Brain microvascular endothelial cell (primary cell): ENCODE results near the gene DEFB125.

ENCODE experiments used
- DNase-seq: peaks from one replicate; pipeline ENCODE4 v3.0.0-alpha.2; 2020
- H3K27ac ChIP-seq: fragments of 250-450 bp; sonication (Bioruptor Pico); 2 replicates; pipeline ENCODE4 v1.5.1; 2020; ENCODE audit warnings: mild to moderate bottlenecking, moderate library complexity
- H3K27me3 ChIP-seq: fragments of 250-450 bp; sonication (Bioruptor Pico); replicated peaks from 2 replicates; pipeline ENCODE4 v1.5.1; 2020; ENCODE audit warnings: mild to moderate bottlenecking
- H3K36me3 ChIP-seq: fragments of 250-450 bp; sonication (Bioruptor Pico); replicated peaks from 2 replicates; pipeline ENCODE4 v1.5.1; 2020; ENCODE audit warnings: mild to moderate bottlenecking
- H3K4me3 ChIP-seq: 2 replicates; pipeline ENCODE4 v1.5.1; 2011; ENCODE audit warnings: low read depth, mild to moderate bottlenecking, control low read depth, low read length, moderate library complexity
- in situ Hi-C: cut with HindIII; loops from 2 replicates; pipeline ENCODE4 v1.10.0; 2017; ENCODE audit warnings: low sequenced_read_pairs, low pct_ligation_motif_present
- TF ChIP-seq, protein P1 (sequence below): IDR thresholded peaks from 2 replicates; pipeline ENCODE4 v1.5.1; 2011; ENCODE audit warnings: low read depth, mild to moderate bottlenecking, moderate library complexity, low read length, control low read depth, inconsistent platforms; ENCODE audit errors: missing control alignments

The DEFB125 gene

DNA sequence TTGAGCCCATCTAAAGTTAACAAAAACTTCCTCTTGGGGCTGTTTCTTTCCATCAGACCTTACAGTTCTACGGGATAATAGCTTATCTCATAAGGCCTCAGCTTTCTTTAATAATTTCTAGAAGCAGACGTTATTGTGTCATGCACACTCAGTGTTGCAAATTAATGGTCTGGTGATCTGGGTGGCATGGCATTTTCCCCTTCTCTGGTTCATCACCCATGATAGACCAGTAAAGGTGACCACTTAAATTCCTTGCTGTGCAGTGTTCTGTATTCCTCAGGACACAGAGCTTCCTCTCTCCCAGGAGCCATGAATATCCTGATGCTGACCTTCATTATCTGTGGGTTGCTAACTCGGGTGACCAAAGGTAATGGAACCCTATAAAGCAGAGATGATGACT lies at the start of gene DEFB125:
Gene DEFB125 (plus strand): TSS at position 272 of the 400 bp plus-strand sequence. CDS start 38 bp downstream, at position 310.
- no peaks in the 10 kb centered on the region for H3K27me3 ChIP-seq
- in situ Hi-C loops = no loop called here
- H3K27ac ChIP-seq = no peak within 1 kb of the TSS
- TF ChIP-seq, protein P1, sequence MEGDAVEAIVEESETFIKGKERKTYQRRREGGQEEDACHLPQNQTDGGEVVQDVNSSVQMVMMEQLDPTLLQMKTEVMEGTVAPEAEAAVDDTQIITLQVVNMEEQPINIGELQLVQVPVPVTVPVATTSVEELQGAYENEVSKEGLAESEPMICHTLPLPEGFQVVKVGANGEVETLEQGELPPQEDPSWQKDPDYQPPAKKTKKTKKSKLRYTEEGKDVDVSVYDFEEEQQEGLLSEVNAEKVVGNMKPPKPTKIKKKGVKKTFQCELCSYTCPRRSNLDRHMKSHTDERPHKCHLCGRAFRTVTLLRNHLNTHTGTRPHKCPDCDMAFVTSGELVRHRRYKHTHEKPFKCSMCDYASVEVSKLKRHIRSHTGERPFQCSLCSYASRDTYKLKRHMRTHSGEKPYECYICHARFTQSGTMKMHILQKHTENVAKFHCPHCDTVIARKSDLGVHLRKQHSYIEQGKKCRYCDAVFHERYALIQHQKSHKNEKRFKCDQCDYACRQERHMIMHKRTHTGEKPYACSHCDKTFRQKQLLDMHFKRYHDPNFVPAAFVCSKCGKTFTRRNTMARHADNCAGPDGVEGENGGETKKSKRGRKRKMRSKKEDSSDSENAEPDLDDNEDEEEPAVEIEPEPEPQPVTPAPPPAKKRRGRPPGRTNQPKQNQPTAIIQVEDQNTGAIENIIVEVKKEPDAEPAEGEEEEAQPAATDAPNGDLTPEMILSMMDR = no peak
- no peak within 1 kb of the TSS for H3K4me3 ChIP-seq
- DNase-seq = no peak
- no peaks in the 10 kb centered on the region for H3K36me3 ChIP-seq

GRCh38 chr20:60035-60918 lies 27.2 kb upstream of the DEFB125 start:
- in situ Hi-C loops = no loop called here
- Histone ChIP-seq H3K36me3 (no peaks in the 10 kb centered on the region), H3K4me3 (no peak overlapping the region), H3K27me3 (no peaks in the 10 kb centered on the region), H3K27ac (no peak overlapping the region)
- TF ChIP-seq, protein P1 = no peak
- no peak for DNase-seq

- H3K27ac ChIP-seq = no peak overlapping the region
- in situ Hi-C loops = no loop called here
- H3K27me3 ChIP-seq = no peaks in the 10 kb centered on the region
- no peaks in the 10 kb centered on the region for H3K36me3 ChIP-seq
- TF ChIP-seq, protein P1 = no peak
- no peak for DNase-seq
- H3K4me3 ChIP-seq = no peak overlapping the region
These were observed 26.2 kb upstream of the DEFB125 start for GRCh38 chr20:61230-61629.

DNA sequence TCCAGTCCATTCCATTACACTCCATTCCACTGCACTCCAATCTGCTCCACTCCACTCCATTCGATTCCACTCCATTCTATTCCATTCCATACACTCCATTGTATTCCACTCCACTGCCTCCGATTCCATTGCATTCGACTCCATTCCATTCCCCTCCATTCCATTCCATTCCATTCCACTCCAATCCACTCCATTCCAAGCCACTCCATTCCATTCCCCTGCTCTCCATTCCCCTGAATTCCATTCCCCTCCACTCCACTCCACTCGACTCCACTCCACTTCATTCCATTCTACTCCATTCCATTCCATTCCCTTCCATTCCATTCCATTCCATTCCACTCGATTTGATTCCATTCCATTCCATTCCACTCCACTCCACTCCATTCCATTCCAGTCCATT lies 25.7 kb upstream of the DEFB125 start:
- no peak overlapping the region for H3K4me3 ChIP-seq
- TF ChIP-seq, protein P1 = no peak
- in situ Hi-C loops = no loop called here
- H3K27me3 ChIP-seq = no peaks in the 10 kb centered on the region
- no peak overlapping the region for H3K27ac ChIP-seq
- no peak for DNase-seq
- H3K36me3 ChIP-seq = no peaks in the 10 kb centered on the region

DNA sequence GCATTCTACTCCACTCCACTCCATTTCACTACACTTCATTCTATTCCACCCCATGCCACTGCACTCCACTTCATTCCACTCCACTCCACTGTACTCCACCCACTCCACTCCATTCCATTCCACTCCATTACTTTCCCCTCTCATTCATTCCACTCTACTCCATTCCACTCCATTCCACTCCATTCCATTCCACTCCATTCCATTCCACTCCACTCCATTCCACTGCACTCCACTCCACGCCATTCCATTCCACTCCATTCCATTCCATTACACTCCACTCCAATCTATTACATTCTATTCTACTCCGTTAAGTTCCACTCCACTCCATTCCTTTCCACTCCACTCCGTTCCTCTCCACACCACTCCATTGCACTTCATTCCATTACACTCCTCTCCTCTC lies 25.0 kb upstream of the DEFB125 start:
- TF ChIP-seq, protein P1 = no peak
- Histone ChIP-seq H3K27me3 (no peaks in the 10 kb centered on the region), H3K27ac (no peak overlapping the region), H3K4me3 (no peak overlapping the region), H3K36me3 (no peaks in the 10 kb centered on the region)
- in situ Hi-C loops = no loop called here
- DNase-seq = no peak
